Muscle of arm (tissue), 12 donors: ENCODE measurements around the gene MX2. TPM values are rescaled to one million over a fixed set of nuclear protein-coding genes. Genes with fewer than 3 reads are reported as not detected.

Source experiments
- polyA plus RNA-seq, 12 donors: library from polyadenylated mRNA; unstranded; fragments of 120-200 nt; gene quantifications; one replicate each; pipeline ENCODE4 v1.2.1, GENCODE V29; 2013; ENCODE audit not compliant: insufficient read length in 12 of 12

MX2 gene
- polyA plus RNA-seq, 12 donors, result 0.76 to 3.5 (median 1.6) TPM; not detected in 2

Other genes starting within 250 kb of the MX2 start
- gene BACE2, start 193.9 kb upstream of the MX2 start, polyA plus RNA-seq, result 10 to 100 TPM in 11 of 12 donors, not detected in 1; 16.4 to 56.4 (median 37.6) TPM
- gene FAM3B, start 45.2 kb upstream of the MX2 start, polyA plus RNA-seq, result under 1 TPM in 10 of 12 donors, not detected in 2; 0.12 to 0.81 (median 0.41) TPM
- gene MX1, start 64.2 kb downstream of the MX2 start, polyA plus RNA-seq, result 1 to 10 TPM in 10 of 12 donors, not detected in 2; 2.3 to 7.3 (median 3.7) TPM
- 10 to 100 TPM in 1 of 12 donors, 1 to 10 TPM in 1, under 1 TPM in 5, not detected in 5; 0.13 to 10.8 (median 0.57) TPM for gene TMPRSS2, start 146.1 kb downstream of the MX2 start, polyA plus RNA-seq